ENCODE data around the gene PNO1. TPM values are rescaled to one million over a fixed set of nuclear protein-coding genes. Genes with fewer than 3 reads are reported as not detected.

Gene PNO1
- total RNA-seq, 1 donor: 10.5 TPM

DNA sequence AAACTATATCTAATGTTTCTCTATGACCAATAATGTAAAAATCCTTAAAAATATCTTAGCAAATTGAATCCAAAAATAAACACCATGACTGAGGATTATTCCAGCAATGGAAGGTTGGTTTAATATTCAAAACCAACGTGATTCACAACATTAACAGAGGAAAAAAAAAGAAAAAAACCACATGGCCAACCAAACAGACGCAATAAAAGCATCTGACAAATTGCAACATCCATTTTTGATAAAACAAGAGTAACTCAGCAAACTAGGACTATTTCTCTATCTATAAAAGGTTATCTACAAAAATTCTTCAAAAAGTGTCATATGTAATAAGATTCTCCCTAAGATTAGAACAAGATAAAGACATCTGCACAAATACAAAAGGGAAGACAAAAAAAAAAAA, 65.7 kb downstream of the PNO1 start:
- Histone ChIP-seq H3K9me3 (ENCODE audit: low read depth, low read length) (no peaks in the 10 kb centered on the region), H3K27ac (ENCODE audit: low read depth, low read length) (peak overlapping the region; percentile 24), H3K4me1 (ENCODE audit: insufficient read depth, low read length) (peaks cover 28% of the 10 kb centered on the region), H3K27me3 (ENCODE audit: insufficient read depth, low read length) (no peaks in the 10 kb centered on the region), H2AFZ (ENCODE audit: low read length) (no peak overlapping the region), H3K79me2 (ENCODE audit: insufficient read depth, low read length) (peaks cover 100% of the 10 kb centered on the region), H4K20me1 (ENCODE audit: insufficient read depth, low read length) (peaks cover 44% of the 10 kb centered on the region), H3K4me3 (ENCODE audit: insufficient read depth, low read length) (no peak overlapping the region), H3K4me2 (ENCODE audit: insufficient read depth, low read length) (no peak overlapping the region), H3K36me3 (ENCODE audit: insufficient read depth, low read length) (no peaks in the 10 kb centered on the region)
- no peak for DNase-seq (ENCODE audit: insufficient read length, low spot score, missing footprints)
- no peak for TF ChIP-seq CTCF (IDR thresholded peaks at IDR 0.05; ENCODE audit: extremely low read depth, low read depth, low read length)

- H4K20me1 ChIP-seq (ENCODE audit: insufficient read depth, low read length): peaks cover 33% of the 10 kb centered on the region
- H3K9me3 ChIP-seq (ENCODE audit: low read depth, low read length): no peaks in the 10 kb centered on the region
- H2AFZ ChIP-seq (ENCODE audit: low read length): no peak overlapping the region
- peak overlapping the region; percentile 35 for H3K27ac ChIP-seq (ENCODE audit: low read depth, low read length)
- H3K4me1 ChIP-seq (ENCODE audit: insufficient read depth, low read length): peaks cover 22% of the 10 kb centered on the region
- DNase-seq (ENCODE audit: insufficient read length, low spot score, missing footprints): no peak
- no peak overlapping the region for H3K4me3 ChIP-seq (ENCODE audit: insufficient read depth, low read length)
- peak; percentile 29 for TF ChIP-seq CTCF (IDR thresholded peaks at IDR 0.05; ENCODE audit: extremely low read depth, low read depth, low read length)
- H3K4me2 ChIP-seq (ENCODE audit: insufficient read depth, low read length): peak overlapping the region; percentile 15
- H3K27me3 ChIP-seq (ENCODE audit: insufficient read depth, low read length): no peaks in the 10 kb centered on the region
- H3K36me3 ChIP-seq (ENCODE audit: insufficient read depth, low read length): no peaks in the 10 kb centered on the region
- peaks cover 100% of the 10 kb centered on the region for H3K79me2 ChIP-seq (ENCODE audit: insufficient read depth, low read length)
Observed at GRCh38 chr2:68225119-68225632, 67.5 kb downstream of the PNO1 start.

Other genes starting within 250 kb of the PNO1 start
- gene C1D, start 94.9 kb upstream of the PNO1 start, total RNA-seq: 24.8 and 25.7 TPM in 2 replicates
- gene PPP3R1, start 94.6 kb downstream of the PNO1 start, total RNA-seq: 29.7 and 32.1 TPM in 2 replicates
- 43.4 and 46.3 TPM in 2 replicates for gene CNRIP1, start 162.1 kb downstream of the PNO1 start, total RNA-seq
- gene PLEK, start 207.4 kb downstream of the PNO1 start, total RNA-seq: 0.36 TPM in 1 of 2 replicates, not detected in the other